ENCODE results near the gene POLD1.

The POLD1 gene

GRCh38 chr19:50399368-50399745 is 15.2 kb downstream of the POLD1 start:
- H3K4me3 Mint-ChIP-seq: no peak overlapping the region
- no peaks in the 10 kb centered on the region for H3K27me3 Mint-ChIP-seq
- peaks cover 35% of the 10 kb centered on the region for H3K36me3 Mint-ChIP-seq (ENCODE audit: low read depth)
- no peak overlapping the region for H3K27ac Mint-ChIP-seq
- no peaks in the 10 kb centered on the region for H3K9me3 Mint-ChIP-seq
- H3K4me1 Mint-ChIP-seq (ENCODE audit: low read depth): no peaks in the 10 kb centered on the region

GRCh38 chr19:50401605-50402450 is 17.7 kb downstream of the POLD1 start:
- Mint-ChIP-seq H3K4me3 (no peak overlapping the region), H3K36me3 (ENCODE audit: low read depth) (peaks cover 43% of the 10 kb centered on the region), H3K4me1 (ENCODE audit: low read depth) (no peaks in the 10 kb centered on the region), H3K27me3 (no peaks in the 10 kb centered on the region), H3K27ac (no peak overlapping the region), H3K9me3 (no peaks in the 10 kb centered on the region)

- no peaks in the 10 kb centered on the region for H3K27me3 Mint-ChIP-seq
- H3K27ac Mint-ChIP-seq: no peak overlapping the region
- peaks cover 44% of the 10 kb centered on the region for H3K36me3 Mint-ChIP-seq (ENCODE audit: low read depth)
- no peaks in the 10 kb centered on the region for H3K9me3 Mint-ChIP-seq
- H3K4me1 Mint-ChIP-seq (ENCODE audit: low read depth): no peaks in the 10 kb centered on the region
- H3K4me3 Mint-ChIP-seq: no peak overlapping the region
These were observed 18.6 kb downstream of the POLD1 start for GRCh38 chr19:50402544-50403301.

- Mint-ChIP-seq H3K4me3 (no peak overlapping the region), H3K4me1 (ENCODE audit: low read depth) (no peaks in the 10 kb centered on the region), H3K9me3 (no peaks in the 10 kb centered on the region), H3K27ac (no peak overlapping the region), H3K27me3 (no peaks in the 10 kb centered on the region), H3K36me3 (ENCODE audit: low read depth) (peaks cover 48% of the 10 kb centered on the region)
These were observed 22.1 kb downstream of the POLD1 start for GRCh38 chr19:50406156-50406820.

- Mint-ChIP-seq H3K9me3 (no peaks in the 10 kb centered on the region), H3K4me3 (no peak overlapping the region), H3K36me3 (ENCODE audit: low read depth) (peaks cover 50% of the 10 kb centered on the region), H3K27me3 (no peaks in the 10 kb centered on the region), H3K4me1 (ENCODE audit: low read depth) (no peaks in the 10 kb centered on the region), H3K27ac (no peak overlapping the region)
These were observed 22.7 kb downstream of the POLD1 start for GRCh38 chr19:50406829-50407228.

GRCh38 chr19:50409347-50409746 is 25.2 kb downstream of the POLD1 start:
- Mint-ChIP-seq H3K36me3 (ENCODE audit: low read depth) (peaks cover 52% of the 10 kb centered on the region), H3K27ac (no peak overlapping the region), H3K9me3 (no peaks in the 10 kb centered on the region), H3K4me3 (no peak overlapping the region), H3K4me1 (ENCODE audit: low read depth) (no peaks in the 10 kb centered on the region), H3K27me3 (no peaks in the 10 kb centered on the region)

GRCh38 chr19:50410109-50410508 is 26.0 kb downstream of the POLD1 start:
- Mint-ChIP-seq H3K9me3 (no peaks in the 10 kb centered on the region), H3K36me3 (ENCODE audit: low read depth) (peaks cover 52% of the 10 kb centered on the region), H3K27ac (no peak overlapping the region)

GRCh38 chr19:50412419-50412818 is 28.3 kb downstream of the POLD1 start:
- Mint-ChIP-seq H3K36me3 (ENCODE audit: low read depth) (peaks cover 33% of the 10 kb centered on the region), H3K27ac (no peak overlapping the region), H3K4me3 (no peak overlapping the region), H3K9me3 (no peaks in the 10 kb centered on the region), H3K27me3 (no peaks in the 10 kb centered on the region), H3K4me1 (ENCODE audit: low read depth) (no peaks in the 10 kb centered on the region)

More at GRCh38 chr19:50410109-50410508, 26.0 kb downstream of the POLD1 start:
- no peaks in the 10 kb centered on the region for H3K27me3 Mint-ChIP-seq
- no peak overlapping the region for H3K4me3 Mint-ChIP-seq
- no peaks in the 10 kb centered on the region for H3K4me1 Mint-ChIP-seq (ENCODE audit: low read depth)

GRCh38 chr19:50413096-50413495 is 28.9 kb downstream of the POLD1 start:
- Mint-ChIP-seq H3K4me1 (ENCODE audit: low read depth) (no peaks in the 10 kb centered on the region), H3K4me3 (no peak overlapping the region), H3K27ac (no peak overlapping the region)

GRCh38 chr19:50413531-50413930 is 29.4 kb downstream of the POLD1 start:
- Mint-ChIP-seq H3K36me3 (ENCODE audit: low read depth) (peaks cover 33% of the 10 kb centered on the region), H3K27ac (no peak overlapping the region), H3K4me3 (no peak overlapping the region), H3K4me1 (ENCODE audit: low read depth) (peaks cover 3% of the 10 kb centered on the region), H3K9me3 (no peaks in the 10 kb centered on the region), H3K27me3 (no peaks in the 10 kb centered on the region)

More at GRCh38 chr19:50413096-50413495, 28.9 kb downstream of the POLD1 start:
- H3K27me3 Mint-ChIP-seq: no peaks in the 10 kb centered on the region
- no peaks in the 10 kb centered on the region for H3K9me3 Mint-ChIP-seq
- H3K36me3 Mint-ChIP-seq (ENCODE audit: low read depth): peaks cover 33% of the 10 kb centered on the region

- peaks cover 15% of the 10 kb centered on the region for H3K4me1 Mint-ChIP-seq (ENCODE audit: low read depth)
- H3K4me3 Mint-ChIP-seq: no peak overlapping the region
- peak overlapping the region; percentile 21 for H3K27ac Mint-ChIP-seq
- peaks cover 34% of the 10 kb centered on the region for H3K36me3 Mint-ChIP-seq (ENCODE audit: low read depth)
- peaks cover 9% of the 10 kb centered on the region for H3K27me3 Mint-ChIP-seq
- H3K9me3 Mint-ChIP-seq: no peaks in the 10 kb centered on the region
These were observed 30.9 kb downstream of the POLD1 start for GRCh38 chr19:50414864-50415660.

- no peak overlapping the region for H3K4me3 Mint-ChIP-seq
- no peak overlapping the region for H3K27ac Mint-ChIP-seq
These were observed 31.5 kb downstream of the POLD1 start for GRCh38 chr19:50415661-50416033.

GRCh38 chr19:50416034-50416977 is 32.2 kb downstream of the POLD1 start:
- Mint-ChIP-seq H3K4me1 (ENCODE audit: low read depth) (peaks cover 20% of the 10 kb centered on the region), H3K36me3 (ENCODE audit: low read depth) (peaks cover 28% of the 10 kb centered on the region)

More at GRCh38 chr19:50415661-50416033, 31.5 kb downstream of the POLD1 start:
- Mint-ChIP-seq H3K27me3 (peaks cover 12% of the 10 kb centered on the region), H3K4me1 (ENCODE audit: low read depth) (peaks cover 20% of the 10 kb centered on the region), H3K9me3 (no peaks in the 10 kb centered on the region), H3K36me3 (ENCODE audit: low read depth) (peaks cover 31% of the 10 kb centered on the region)

More at GRCh38 chr19:50416034-50416977, 32.2 kb downstream of the POLD1 start:
- H3K27ac Mint-ChIP-seq: no peak overlapping the region
- H3K9me3 Mint-ChIP-seq: no peaks in the 10 kb centered on the region
- peaks cover 16% of the 10 kb centered on the region for H3K27me3 Mint-ChIP-seq
- no peak overlapping the region for H3K4me3 Mint-ChIP-seq

Data from stimulated activated naive CD8-positive, alpha-beta T cell treated with anti-CD3 and anti-CD28 coated beads, Interleukin-15, Interleukin-2, amounts not matched to agents 100 ng/mL and 50 ng/mL, for 24 hours (primary cell).